ENCODE results near the gene HS3ST4. TPM values are rescaled to one million over a fixed set of nuclear protein-coding genes. Genes with fewer than 3 reads are reported as not detected.

Gene HS3ST4
- total RNA-seq, 1 donor from 2014 or later = not detected

- intact Hi-C loops (cut with DNase I) = no loop called here
- no peak for DNase-seq (ENCODE audit: low spot score)
Observed at GRCh38 chr16:25874196-25874595, 182.4 kb downstream of the HS3ST4 start.

- intact Hi-C loops (cut with DNase I) = no loop called here
Observed at GRCh38 chr16:25875956-25876598, 184.3 kb downstream of the HS3ST4 start.

GRCh38 chr16:25877103-25877502 lies 185.3 kb downstream of the HS3ST4 start:
- no peak for DNase-seq (ENCODE audit: low spot score)
- intact Hi-C loops (cut with DNase I) = no loop called here

More at GRCh38 chr16:25875956-25876598, 184.3 kb downstream of the HS3ST4 start:
- DNase-seq (ENCODE audit: low spot score) = no peak

- intact Hi-C loops (cut with DNase I) = no loop called here
- no peak for DNase-seq (ENCODE audit: low spot score)
Observed at GRCh38 chr16:25886598-25886997, 194.8 kb downstream of the HS3ST4 start.

- intact Hi-C loops (cut with DNase I) = no loop called here
- DNase-seq (ENCODE audit: low spot score) = no peak
Observed at GRCh38 chr16:25888868-25889267, 197.1 kb downstream of the HS3ST4 start.

GRCh38 chr16:25893332-25893731 lies 201.6 kb downstream of the HS3ST4 start:
- intact Hi-C loops (cut with DNase I) = no loop called here
- DNase-seq (ENCODE audit: low spot score) = no peak

GRCh38 chr16:25894093-25894492 lies 202.3 kb downstream of the HS3ST4 start:
- intact Hi-C loops (cut with DNase I) = no loop called here
- no peak for DNase-seq (ENCODE audit: low spot score)

GRCh38 chr16:25895380-25895779 lies 203.6 kb downstream of the HS3ST4 start:
- intact Hi-C loops (cut with DNase I) = no loop called here
- DNase-seq (ENCODE audit: low spot score) = no peak

GRCh38 chr16:25896411-25896810 lies 204.7 kb downstream of the HS3ST4 start:
- DNase-seq (ENCODE audit: low spot score) = no peak
- intact Hi-C loops (cut with DNase I) = no loop called here

- intact Hi-C loops (cut with DNase I) = no loop called here
- DNase-seq (ENCODE audit: low spot score) = no peak
Observed at GRCh38 chr16:25897702-25898101, 205.9 kb downstream of the HS3ST4 start.

GRCh38 chr16:25905810-25906209 lies 214.1 kb downstream of the HS3ST4 start:
- intact Hi-C loops (cut with DNase I) = no loop called here
- DNase-seq (ENCODE audit: low spot score) = no peak

GRCh38 chr16:25910971-25911370 lies 219.2 kb downstream of the HS3ST4 start:
- no peak for DNase-seq (ENCODE audit: low spot score)
- intact Hi-C loops (cut with DNase I) = no loop called here

- intact Hi-C loops (cut with DNase I) = no loop called here
- DNase-seq (ENCODE audit: low spot score) = no peak
Observed at GRCh38 chr16:25912321-25912720, 220.6 kb downstream of the HS3ST4 start.

GRCh38 chr16:25914357-25914962 lies 222.7 kb downstream of the HS3ST4 start:
- intact Hi-C loops (cut with DNase I) = no loop called here
- DNase-seq (ENCODE audit: low spot score) = no peak

GRCh38 chr16:25916037-25916436 lies 224.3 kb downstream of the HS3ST4 start:
- intact Hi-C loops (cut with DNase I) = no loop called here
- DNase-seq (ENCODE audit: low spot score) = no peak

GRCh38 chr16:25922438-25922837 lies 230.7 kb downstream of the HS3ST4 start:
- no peak for DNase-seq (ENCODE audit: low spot score)
- intact Hi-C loops (cut with DNase I) = no loop called here

GRCh38 chr16:25925421-25925820 lies 233.7 kb downstream of the HS3ST4 start:
- intact Hi-C loops (cut with DNase I) = no loop called here
- DNase-seq (ENCODE audit: low spot score) = no peak

- DNase-seq (ENCODE audit: low spot score) = no peak
- intact Hi-C loops (cut with DNase I) = no loop called here
Observed at GRCh38 chr16:25931473-25932035, 239.8 kb downstream of the HS3ST4 start.

- DNase-seq (ENCODE audit: low spot score) = no peak
- intact Hi-C loops (cut with DNase I) = no loop called here
Observed at GRCh38 chr16:25941800-25942499, 250.2 kb downstream of the HS3ST4 start.

- no peak for DNase-seq (ENCODE audit: low spot score)
- intact Hi-C loops (cut with DNase I) = no loop called here
Observed at GRCh38 chr16:25950586-25951281, 259.0 kb downstream of the HS3ST4 start.
